ENCODE data around the gene NAA38. TPM values are rescaled to one million over a fixed set of nuclear protein-coding genes. Genes with fewer than 3 reads are reported as not detected.

The NAA38 gene
- total RNA-seq, 2 experiments from 2014 or later, result 15.4 to 16.3 TPM

DNA sequence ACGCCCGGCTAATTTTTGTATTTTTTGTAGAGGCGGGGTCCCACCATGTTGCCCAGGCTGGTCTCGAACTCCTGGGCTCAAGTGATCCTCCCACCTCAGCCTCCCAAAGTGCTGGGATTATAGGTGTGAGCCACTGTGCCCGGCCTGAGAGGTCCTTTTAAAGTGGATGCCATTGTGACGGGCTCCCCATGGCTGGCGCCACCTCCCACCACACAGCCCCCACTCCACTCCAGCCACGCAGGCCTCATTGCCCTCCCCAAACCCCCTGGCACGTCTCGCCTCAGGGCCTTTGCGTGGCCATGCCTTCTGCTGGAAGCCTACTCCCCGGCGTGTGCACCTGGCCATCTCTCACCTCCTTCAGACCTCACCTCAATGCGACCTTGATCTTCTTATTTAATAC is 35.2 kb downstream of the NAA38 start:
- POLR2A ChIA-PET, result interaction anchor here (1.6 kb wide), 1 partner anchor 12 kb away, joined by 8 read pairs; the partner anchor contains the start of gene KDM6B

DNA sequence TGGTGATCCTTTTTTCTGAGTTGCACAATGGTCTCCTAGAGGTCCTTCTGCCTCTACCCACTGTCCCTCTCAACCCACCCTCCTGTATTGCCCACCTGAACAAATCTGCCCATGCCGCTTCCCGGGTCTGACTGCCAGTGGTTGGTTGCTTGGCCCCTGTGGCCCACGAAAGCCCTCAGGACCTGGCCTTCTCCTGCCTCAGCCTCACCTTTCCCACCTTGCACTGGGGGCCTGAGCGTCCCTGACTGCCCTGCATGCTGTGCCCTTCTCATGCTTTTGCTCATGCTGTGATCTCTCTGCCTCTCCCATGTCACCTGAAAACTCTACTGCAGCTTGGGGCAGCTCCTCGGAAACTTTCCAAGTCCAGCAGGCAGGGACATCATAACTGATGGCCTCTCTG is 37.1 kb downstream of the NAA38 start:
- H3K36me3 Mint-ChIP-seq (ENCODE audit: low read depth), result no peaks in the 10 kb centered on the region
- H3K4me3 Mint-ChIP-seq, result no peak overlapping the region
- H3K27me3 ChIP-seq (ENCODE audit: control insufficient read depth in 1 of 2, insufficient read depth in 2 of 2, low read length in 2 of 2), result no peaks in the 10 kb centered on the region
- POLR2A ChIA-PET, result no interaction called here
- no peaks in the 10 kb centered on the region for H3K4me1 Mint-ChIP-seq (ENCODE audit: low read depth)
- ATAC-seq (ENCODE audit: poor library complexity) (no peak), DNase-seq (no peak)
- no peaks in the 10 kb centered on the region for H3K9me3 ChIP-seq (ENCODE audit: control insufficient read depth in 1 of 2, insufficient read depth in 1 of 2, low read length in 2 of 2)
- no peak for TF ChIP-seq CTCF (IDR thresholded peaks at IDR 0.05)
- H3K4me3 ChIP-seq (ENCODE audit: low read length), result no peak overlapping the region
- H3K36me3 ChIP-seq (ENCODE audit: insufficient read depth, low read length), result no peaks in the 10 kb centered on the region
- CTCF ChIA-PET, result interaction anchor here (1.6 kb wide), 1 partner anchor 170 kb away, joined by 7 read pairs; no protein-coding TSS in a partner anchor
- H3K9me3 Mint-ChIP-seq, result no peaks in the 10 kb centered on the region
- intact Hi-C loops (cut with DNase I, micrococcal nuclease), result loop anchor here (5.0 to 10.0 kb wide), 3 partner anchors 72 to 95 kb away; partner anchors contain the start of gene RNF227 (in 1 of the 2)
- no peaks in the 10 kb centered on the region for H3K27me3 Mint-ChIP-seq
- H3K27ac ChIP-seq (ENCODE audit: low read depth in 1 of 2, low read length in 2 of 2), result no peak overlapping the region
- no peak overlapping the region for H3K27ac Mint-ChIP-seq
- no peaks in the 10 kb centered on the region for H3K4me1 ChIP-seq (ENCODE audit: insufficient read depth, low read length)

More for the DNA sequence above, 35.2 kb downstream of the NAA38 start:
- Histone ChIP-seq H3K4me3 (ENCODE audit: low read length) (no peak overlapping the region), H3K4me1 (ENCODE audit: insufficient read depth, low read length) (no peaks in the 10 kb centered on the region), H3K36me3 (ENCODE audit: insufficient read depth, low read length) (no peaks in the 10 kb centered on the region), H3K27me3 (ENCODE audit: control insufficient read depth in 1 of 2, insufficient read depth in 2 of 2, low read length in 2 of 2) (no peaks in the 10 kb centered on the region), H3K9me3 (ENCODE audit: control insufficient read depth in 1 of 2, insufficient read depth in 1 of 2, low read length in 2 of 2) (no peaks in the 10 kb centered on the region), H3K27ac (ENCODE audit: low read depth in 1 of 2, low read length in 2 of 2) (no peak overlapping the region)
- no peak for ATAC-seq (ENCODE audit: poor library complexity)
- intact Hi-C loops (cut with DNase I, micrococcal nuclease), result loop anchor here (1.0 to 10.0 kb wide), 7 partner anchors 29 to 236 kb away; partner anchors contain the start of gene RNF227 (in 1 of the 2)
- TF ChIP-seq CTCF (IDR thresholded peaks at IDR 0.05), result no peak
- H3K27ac Mint-ChIP-seq, result no peak overlapping the region
- no peak overlapping the region for H3K4me3 Mint-ChIP-seq
- H3K27me3 Mint-ChIP-seq, result no peaks in the 10 kb centered on the region
- no peaks in the 10 kb centered on the region for H3K36me3 Mint-ChIP-seq (ENCODE audit: low read depth)
- CTCF ChIA-PET, result interaction anchor here (1.1 to 1.4 kb wide), 8 partner anchors 10 to 168 kb away, joined by 3 to 5 read pairs (median 4); no protein-coding TSS in a partner anchor
- H3K9me3 Mint-ChIP-seq, result no peaks in the 10 kb centered on the region
- DNase-seq, result peak in 1 of 14 experiments; percentile 31
- no peaks in the 10 kb centered on the region for H3K4me1 Mint-ChIP-seq (ENCODE audit: low read depth)

DNA sequence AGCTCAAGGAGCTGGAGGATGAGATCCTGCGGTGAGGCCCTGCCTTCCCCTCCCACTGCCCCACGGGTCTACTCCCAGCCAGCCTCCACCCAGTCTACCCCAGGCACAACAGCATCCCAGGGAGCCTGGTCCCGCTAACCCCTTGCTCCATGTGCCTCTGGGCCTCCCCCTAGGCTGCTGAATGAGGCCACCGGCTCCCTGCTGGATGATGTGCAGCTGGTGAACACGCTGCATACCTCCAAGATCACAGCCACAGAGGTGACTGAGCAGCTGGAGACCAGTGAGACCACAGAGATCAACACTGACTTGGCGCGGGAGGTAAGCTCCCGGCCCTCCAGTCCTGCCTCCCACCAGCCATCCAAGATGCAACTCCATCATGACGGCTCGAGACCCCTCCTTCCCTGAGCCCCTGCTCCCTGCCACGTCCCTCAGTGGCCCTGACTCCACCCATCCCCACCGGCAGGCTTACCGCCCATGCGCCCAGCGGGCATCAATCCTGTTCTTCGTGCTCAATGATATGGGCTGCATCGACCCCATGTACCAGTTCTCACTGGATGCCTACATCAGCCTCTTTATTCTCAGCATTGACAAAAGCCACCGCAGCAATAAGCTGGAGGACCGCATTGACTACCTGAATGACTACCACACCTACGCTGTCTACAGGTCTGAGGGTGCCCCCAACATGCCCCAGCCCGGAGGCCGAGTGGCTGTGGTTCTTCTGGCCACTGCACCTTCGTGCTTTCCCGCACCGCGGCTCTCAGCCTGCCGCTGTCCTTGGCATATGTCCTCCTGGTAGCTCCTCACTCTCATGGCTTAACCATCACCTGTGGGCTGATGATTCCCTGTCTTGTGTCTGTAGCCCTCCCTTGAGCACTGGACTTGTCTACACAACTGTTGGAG is 38.4 kb downstream of the NAA38 start:
- Mint-ChIP-seq H3K27me3 (no peaks in the 10 kb centered on the region), H3K4me3 (no peak overlapping the region), H3K27ac (no peak overlapping the region), H3K36me3 (ENCODE audit: low read depth) (no peaks in the 10 kb centered on the region), H3K9me3 (no peaks in the 10 kb centered on the region), H3K4me1 (ENCODE audit: low read depth) (no peaks in the 10 kb centered on the region)
- no peak for TF ChIP-seq CTCF (IDR thresholded peaks at IDR 0.05)
- Histone ChIP-seq H3K9me3 (ENCODE audit: control insufficient read depth in 1 of 2, insufficient read depth in 1 of 2, low read length in 2 of 2) (no peaks in the 10 kb centered on the region), H3K27ac (ENCODE audit: low read depth in 1 of 2, low read length in 2 of 2) (no peak overlapping the region), H3K4me3 (ENCODE audit: low read length) (no peak overlapping the region), H3K36me3 (ENCODE audit: insufficient read depth, low read length) (no peaks in the 10 kb centered on the region), H3K27me3 (ENCODE audit: control insufficient read depth in 1 of 2, insufficient read depth in 2 of 2, low read length in 2 of 2) (no peaks in the 10 kb centered on the region), H3K4me1 (ENCODE audit: insufficient read depth, low read length) (no peaks in the 10 kb centered on the region)
- CTCF ChIA-PET, result interaction anchor here (1.6 kb wide), 1 partner anchor 171 kb away, joined by 7 read pairs; no protein-coding TSS in a partner anchor
- ATAC-seq (ENCODE audit: poor library complexity) (no peak), DNase-seq (no peak)
- intact Hi-C loops (cut with DNase I, micrococcal nuclease), result loop anchor here in 1 of 2 experiments (10.0 kb wide), 1 partner anchor 74 kb away; no protein-coding TSS in a partner anchor
- POLR2A ChIA-PET, result no interaction called here

All from CD4-positive, alpha-beta T cell (primary cell).